ENCODE results near the gene HSP90AA1. TPM values are rescaled to one million over a fixed set of nuclear protein-coding genes. Genes with fewer than 3 reads are reported as not detected.
"Not testable (repeated sequence)": the region's sequence is repeated elsewhere in the genome, so short reads cannot be mapped to it uniquely, and the experiment has no call there.

HSP90AA1 gene
- total RNA-seq, 6 experiments from 2014 or later = 616 to 859 (median 665) TPM

DNA sequence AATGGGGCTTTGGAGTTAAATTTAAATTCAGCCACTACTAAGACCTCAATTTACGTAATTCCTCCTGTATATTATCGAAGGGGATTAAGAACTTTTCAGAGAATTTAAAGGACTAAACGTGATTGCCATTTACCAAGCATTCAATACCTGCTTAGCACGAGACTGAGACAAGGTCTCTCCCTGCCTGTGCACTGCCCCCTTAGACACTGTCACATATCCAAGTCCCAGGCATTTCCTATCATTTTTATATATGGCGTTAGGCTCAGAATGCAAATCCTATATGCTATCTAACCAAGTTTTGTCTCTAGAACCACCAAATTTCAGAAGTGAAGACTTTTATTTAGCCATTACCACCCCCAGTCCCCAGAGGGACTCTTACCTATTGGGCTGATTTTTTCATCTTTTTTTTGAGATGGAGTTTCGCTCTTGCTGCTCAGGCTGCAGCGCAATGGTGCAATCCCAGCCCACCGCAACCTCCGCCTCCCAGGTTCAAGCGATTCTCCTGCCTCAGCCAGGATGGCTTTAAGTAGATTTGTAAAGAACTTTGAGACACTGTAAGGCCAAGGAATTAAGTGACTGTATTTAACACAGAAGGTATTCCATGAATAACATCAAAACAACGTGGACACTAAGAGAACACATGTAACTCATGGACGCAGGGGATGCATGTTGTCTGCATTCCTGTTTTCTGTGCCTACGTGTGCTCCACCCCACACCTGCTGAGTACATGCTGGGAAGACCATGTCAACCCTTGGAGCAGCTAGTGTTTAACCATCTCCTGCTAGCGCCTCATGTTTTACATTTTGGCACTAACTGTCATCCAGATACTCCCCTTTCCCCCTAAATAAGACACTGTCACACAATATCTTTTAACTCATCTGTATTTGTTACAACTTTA is 6.4 kb downstream of the HSP90AA1 start:
- Mint-ChIP-seq H3K9me3 (no peaks in the 10 kb centered on the region), H3K27ac (peak overlapping the region; percentile 53; the same call in 1 of the 2 replicates)

GRCh38 chr14:102079700-102079979 is 7.2 kb downstream of the HSP90AA1 start:
- Mint-ChIP-seq H3K27ac (0 out of 2 replicates have a peak overlapping the region, but pooled peaks have one; percentile 42), H3K4me1 (ENCODE audit: low read depth) (peaks cover 29% of the 10 kb centered on the region), H3K9me3 (no peaks in the 10 kb centered on the region), H3K27me3 (ENCODE audit: insufficient read depth) (no peaks in the 10 kb centered on the region; the same call in 1 of the 2 replicates), H3K36me3 (ENCODE audit: low read depth) (peaks cover 58% of the 10 kb centered on the region), H3K4me3 (no peak overlapping the region)
- TF ChIP-seq, protein P1, sequence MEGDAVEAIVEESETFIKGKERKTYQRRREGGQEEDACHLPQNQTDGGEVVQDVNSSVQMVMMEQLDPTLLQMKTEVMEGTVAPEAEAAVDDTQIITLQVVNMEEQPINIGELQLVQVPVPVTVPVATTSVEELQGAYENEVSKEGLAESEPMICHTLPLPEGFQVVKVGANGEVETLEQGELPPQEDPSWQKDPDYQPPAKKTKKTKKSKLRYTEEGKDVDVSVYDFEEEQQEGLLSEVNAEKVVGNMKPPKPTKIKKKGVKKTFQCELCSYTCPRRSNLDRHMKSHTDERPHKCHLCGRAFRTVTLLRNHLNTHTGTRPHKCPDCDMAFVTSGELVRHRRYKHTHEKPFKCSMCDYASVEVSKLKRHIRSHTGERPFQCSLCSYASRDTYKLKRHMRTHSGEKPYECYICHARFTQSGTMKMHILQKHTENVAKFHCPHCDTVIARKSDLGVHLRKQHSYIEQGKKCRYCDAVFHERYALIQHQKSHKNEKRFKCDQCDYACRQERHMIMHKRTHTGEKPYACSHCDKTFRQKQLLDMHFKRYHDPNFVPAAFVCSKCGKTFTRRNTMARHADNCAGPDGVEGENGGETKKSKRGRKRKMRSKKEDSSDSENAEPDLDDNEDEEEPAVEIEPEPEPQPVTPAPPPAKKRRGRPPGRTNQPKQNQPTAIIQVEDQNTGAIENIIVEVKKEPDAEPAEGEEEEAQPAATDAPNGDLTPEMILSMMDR (IDR thresholded peaks at IDR 0.05) = no peak
- no peak for DNase-seq

More for the DNA sequence above, 6.4 kb downstream of the HSP90AA1 start:
- H3K4me1 Mint-ChIP-seq (ENCODE audit: low read depth) = peaks cover 37% of the 10 kb centered on the region
- no peak overlapping the region for H3K4me3 Mint-ChIP-seq
- peaks cover 66% of the 10 kb centered on the region for H3K36me3 Mint-ChIP-seq (ENCODE audit: low read depth)
- TF ChIP-seq, protein P1 (IDR thresholded peaks at IDR 0.05) = no peak
- no peak for DNase-seq
- peaks cover 2% of the 10 kb centered on the region; the same call in 1 of the 2 replicates for H3K27me3 Mint-ChIP-seq (ENCODE audit: insufficient read depth)

DNA sequence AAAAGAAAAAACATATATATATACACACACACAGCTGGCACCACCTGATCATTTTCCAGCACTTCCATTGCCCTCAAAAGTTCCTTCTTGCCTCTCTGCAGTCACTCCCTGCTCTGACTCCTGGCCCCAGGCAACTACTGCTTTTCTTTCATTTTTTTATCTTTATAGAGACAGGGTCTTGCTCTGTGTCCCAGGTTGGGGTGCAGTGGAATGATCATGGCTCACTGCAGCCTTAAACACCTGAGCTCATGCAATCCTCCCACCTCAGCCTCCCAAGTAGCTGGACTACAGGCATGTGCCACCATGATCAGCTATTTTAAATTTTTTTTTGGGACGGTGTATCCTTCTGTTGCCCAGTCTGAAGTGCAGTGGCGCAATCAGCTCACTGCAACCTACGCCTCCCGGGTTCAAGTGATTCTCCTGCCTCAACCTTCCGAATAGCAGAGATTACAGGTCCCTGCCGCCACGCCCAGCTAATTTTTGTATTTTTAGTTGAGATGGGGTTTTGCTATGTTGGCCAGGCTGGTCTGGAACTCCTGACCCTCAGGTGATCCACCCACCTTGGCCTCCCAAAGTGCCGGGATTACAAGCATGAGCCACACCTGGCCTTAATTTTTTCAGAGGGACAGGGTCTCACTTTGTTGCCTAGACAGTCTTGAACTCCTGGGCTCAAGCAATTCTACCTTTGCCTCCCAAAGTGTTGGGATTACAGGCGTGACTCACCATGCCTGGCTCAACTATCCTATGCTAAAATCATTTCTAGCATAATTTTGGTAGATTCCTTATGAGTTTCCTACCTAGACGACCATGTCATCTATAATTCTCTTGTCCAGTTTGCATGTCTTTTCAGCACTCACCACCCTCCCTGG is 7.8 kb downstream of the HSP90AA1 start:
- Mint-ChIP-seq H3K27me3 (ENCODE audit: insufficient read depth) (no peaks in the 10 kb centered on the region; the same call in 1 of the 2 replicates), H3K4me1 (ENCODE audit: low read depth) (peaks cover 23% of the 10 kb centered on the region), H3K9me3 (no peaks in the 10 kb centered on the region), H3K27ac (peak overlapping the region; percentile 42), H3K4me3 (no peak overlapping the region), H3K36me3 (ENCODE audit: low read depth) (peaks cover 58% of the 10 kb centered on the region)
- no peak for DNase-seq
- TF ChIP-seq, protein P1 (IDR thresholded peaks at IDR 0.05) = no peak

DNA sequence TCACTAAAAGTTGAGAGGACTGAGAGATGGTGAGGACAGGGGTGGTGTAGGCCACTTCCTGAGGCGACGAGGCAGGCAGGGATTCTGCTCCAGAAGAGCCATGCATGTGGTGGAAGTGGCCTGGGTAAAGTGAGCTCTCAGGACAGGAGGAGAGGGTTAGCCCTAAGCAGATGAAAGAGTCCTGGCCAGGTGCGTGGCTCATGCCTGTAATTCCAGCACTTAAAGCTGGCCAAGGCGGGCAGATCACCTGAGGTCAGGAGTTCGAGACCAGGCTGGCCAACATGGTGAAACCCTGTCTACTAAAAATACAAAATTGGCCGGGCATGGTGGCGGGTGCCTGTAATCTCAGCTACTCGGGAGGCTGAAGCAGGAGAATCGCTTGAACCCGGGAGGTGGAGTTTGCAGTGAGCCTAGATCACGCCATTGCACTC is 8.5 kb downstream of the HSP90AA1 start:
- not testable (repeated sequence) for H3K9me3 Mint-ChIP-seq; H3K4me3 Mint-ChIP-seq; DNase-seq; H3K27ac Mint-ChIP-seq; H3K27me3 Mint-ChIP-seq (ENCODE audit: insufficient read depth)
- Mint-ChIP-seq H3K36me3 (ENCODE audit: low read depth) (peaks cover 51% of the 10 kb centered on the region), H3K4me1 (ENCODE audit: low read depth) (peaks cover 16% of the 10 kb centered on the region)

DNA sequence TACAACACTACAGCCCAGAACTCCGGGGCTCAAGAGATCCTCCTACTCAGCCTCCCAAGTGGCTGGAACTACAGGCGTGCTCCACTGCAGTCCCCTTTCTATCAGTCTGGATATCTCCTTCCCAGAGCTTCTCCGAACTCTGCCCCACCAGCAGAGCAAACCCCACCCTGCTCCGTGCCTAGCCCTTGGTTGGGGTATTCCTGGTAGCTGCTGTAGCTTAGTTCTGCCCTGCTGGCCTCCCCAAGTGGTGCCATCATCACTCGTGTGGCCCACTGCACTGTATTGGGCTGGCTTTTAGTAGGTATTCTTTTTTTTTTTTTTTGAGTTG is 9.5 kb downstream of the HSP90AA1 start:
- peaks cover 44% of the 10 kb centered on the region for H3K36me3 Mint-ChIP-seq (ENCODE audit: low read depth)
- H3K4me1 Mint-ChIP-seq (ENCODE audit: low read depth) = peaks cover 8% of the 10 kb centered on the region
- H3K9me3 Mint-ChIP-seq = no peaks in the 10 kb centered on the region
- H3K4me3 Mint-ChIP-seq = no peak overlapping the region
- peak overlapping the region; percentile 31; the same call in 1 of the 2 replicates for H3K27ac Mint-ChIP-seq
- H3K27me3 Mint-ChIP-seq (ENCODE audit: insufficient read depth) = no peaks in the 10 kb centered on the region; the same call in 1 of the 2 replicates
- TF ChIP-seq, protein P1 (IDR thresholded peaks at IDR 0.05) = no peak
- no peak for DNase-seq
